HG02798 (cell line): Measurements from ENCODE around the gene ADH1B.
"Not testable (repeated sequence)": the region's sequence is repeated elsewhere in the genome, so short reads cannot be mapped to it uniquely, and the experiment has no call there.

Experiments
- ATAC-seq: cut with Tn5 transposase; IDR thresholded peaks from one replicate; pipeline ENCODE4 v1.9.1; 2021; ENCODE audit warnings: mild to moderate bottlenecking; ENCODE audit not compliant: unreplicated experiment, poor library complexity

Gene ADH1B

GRCh38 chr4:99321241-99322191 lies at the start of gene ADH1B:
TSS of gene ADH1B (minus strand) at chr4:99321401. CDS start at chr4:99321331, 70 bp downstream.
- no peak for ATAC-seq

DNA sequence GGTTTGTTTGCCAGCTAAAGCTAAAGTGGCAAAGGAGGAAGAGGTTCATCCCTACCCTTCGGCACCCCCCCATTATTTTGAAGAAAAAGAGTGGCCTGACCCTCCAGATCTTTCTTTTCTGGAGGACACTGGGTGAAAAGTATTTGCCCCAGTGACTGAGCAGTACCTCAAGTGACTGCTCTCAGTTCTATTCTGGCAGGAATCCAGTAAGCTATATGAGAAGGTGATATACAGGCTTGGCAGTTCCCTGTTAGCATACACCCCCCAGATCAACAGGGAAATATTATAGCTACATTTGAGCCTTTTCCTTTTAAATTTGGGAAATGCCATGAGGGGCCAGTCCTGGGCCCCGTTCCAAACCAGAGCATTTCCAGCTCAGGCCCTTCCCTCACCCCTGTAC lies 46.6 kb upstream of the ADH1B start:
- not testable (repeated sequence) for ATAC-seq

- no peak for ATAC-seq
Measured at GRCh38 chr4:99366491-99366890, 45.3 kb upstream of the ADH1B start.

- no peak for ATAC-seq
Measured at GRCh38 chr4:99362768-99363167, 41.6 kb upstream of the ADH1B start.

- ATAC-seq = no peak
Measured at GRCh38 chr4:99361899-99362275, 40.7 kb upstream of the ADH1B start.

DNA sequence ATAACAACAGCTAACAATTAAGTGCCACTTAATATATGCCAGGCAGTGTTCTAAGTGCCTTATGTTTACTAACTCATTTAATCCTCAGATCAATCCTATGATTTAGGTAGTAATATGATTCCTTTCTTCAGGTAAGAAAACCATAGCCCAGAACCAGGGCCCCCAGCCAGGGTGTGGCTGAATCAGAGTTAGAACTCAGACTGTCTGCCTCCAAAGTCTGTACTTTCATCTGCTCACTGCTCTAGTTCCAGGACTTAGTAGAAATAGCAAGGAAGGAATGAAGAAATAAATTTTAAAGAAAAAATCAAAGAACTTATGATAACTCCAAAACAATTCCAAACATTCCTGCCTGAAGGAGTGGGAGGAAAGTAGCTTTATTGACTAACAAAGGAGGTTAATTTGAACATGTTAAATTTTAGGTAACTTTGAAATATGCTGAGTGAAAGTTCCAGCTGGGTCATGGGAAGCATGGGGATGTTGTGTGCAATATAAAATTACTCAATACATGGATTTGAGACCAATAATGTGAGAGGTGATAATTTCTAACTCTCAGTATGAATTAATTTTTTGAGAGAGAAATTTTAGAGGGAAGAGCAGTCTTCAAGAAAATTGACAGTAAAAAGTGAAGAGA lies 40.2 kb upstream of the ADH1B start:
- no peak for ATAC-seq

DNA sequence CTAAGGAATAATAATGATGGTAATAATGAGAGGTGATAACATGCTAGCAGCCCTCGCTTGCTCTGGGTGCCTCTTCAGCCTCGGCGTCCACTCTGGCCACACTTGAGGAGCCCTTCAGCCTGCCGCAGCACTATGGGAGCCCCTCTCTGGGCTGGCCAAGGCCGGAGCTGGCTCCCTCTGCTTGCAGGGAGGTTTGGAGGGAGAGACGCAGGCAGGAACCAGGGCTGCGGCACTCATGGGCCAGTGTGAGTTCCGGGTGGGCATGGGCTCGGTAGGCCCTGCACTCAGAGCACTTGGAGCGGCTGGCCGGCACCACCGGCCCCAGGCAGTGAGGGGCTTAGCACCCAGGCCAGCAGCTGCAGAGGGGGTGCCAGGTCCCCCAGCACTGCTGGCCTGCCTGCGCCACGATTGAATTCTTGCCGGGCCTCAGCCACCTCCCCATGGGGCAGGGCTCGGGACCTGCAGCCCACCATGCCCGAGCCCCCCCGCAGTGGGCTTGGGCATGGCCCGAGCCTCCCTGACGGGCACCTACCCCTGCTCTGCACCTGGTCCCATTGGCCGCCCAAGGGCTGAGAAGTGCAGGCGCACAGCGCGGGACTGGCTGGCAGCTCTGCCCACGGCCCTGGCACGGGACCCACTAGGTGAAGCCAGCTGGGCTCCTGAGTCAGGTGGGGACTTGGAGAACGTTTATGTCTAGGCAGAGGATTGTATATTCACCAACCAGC lies 38.4 kb upstream of the ADH1B start:
- ATAC-seq = no peak

GRCh38 chr4:99357948-99358347 lies 36.7 kb upstream of the ADH1B start:
- no peak for ATAC-seq

DNA sequence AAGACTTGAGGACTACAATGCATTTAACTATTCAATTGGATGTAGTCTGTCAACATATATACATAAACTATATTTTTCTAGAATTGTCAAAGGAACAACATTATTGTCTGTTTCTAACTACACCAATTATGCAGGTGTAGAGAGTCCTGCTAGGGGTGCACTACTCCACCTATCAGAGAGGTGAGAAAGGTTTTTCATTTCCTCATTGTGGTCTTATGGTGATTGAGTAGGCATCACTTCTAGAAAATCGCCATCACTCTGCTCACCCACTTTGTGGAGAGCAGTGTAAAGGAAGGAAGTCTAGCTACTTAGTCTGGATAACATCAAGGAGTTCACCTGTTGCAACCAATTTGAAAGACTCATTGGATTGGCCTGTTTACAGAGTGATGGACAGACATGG lies 35.8 kb upstream of the ADH1B start:
- ATAC-seq = peak; percentile 72

- ATAC-seq = not testable (repeated sequence)
Measured at GRCh38 chr4:99356149-99356548, 34.9 kb upstream of the ADH1B start.

DNA sequence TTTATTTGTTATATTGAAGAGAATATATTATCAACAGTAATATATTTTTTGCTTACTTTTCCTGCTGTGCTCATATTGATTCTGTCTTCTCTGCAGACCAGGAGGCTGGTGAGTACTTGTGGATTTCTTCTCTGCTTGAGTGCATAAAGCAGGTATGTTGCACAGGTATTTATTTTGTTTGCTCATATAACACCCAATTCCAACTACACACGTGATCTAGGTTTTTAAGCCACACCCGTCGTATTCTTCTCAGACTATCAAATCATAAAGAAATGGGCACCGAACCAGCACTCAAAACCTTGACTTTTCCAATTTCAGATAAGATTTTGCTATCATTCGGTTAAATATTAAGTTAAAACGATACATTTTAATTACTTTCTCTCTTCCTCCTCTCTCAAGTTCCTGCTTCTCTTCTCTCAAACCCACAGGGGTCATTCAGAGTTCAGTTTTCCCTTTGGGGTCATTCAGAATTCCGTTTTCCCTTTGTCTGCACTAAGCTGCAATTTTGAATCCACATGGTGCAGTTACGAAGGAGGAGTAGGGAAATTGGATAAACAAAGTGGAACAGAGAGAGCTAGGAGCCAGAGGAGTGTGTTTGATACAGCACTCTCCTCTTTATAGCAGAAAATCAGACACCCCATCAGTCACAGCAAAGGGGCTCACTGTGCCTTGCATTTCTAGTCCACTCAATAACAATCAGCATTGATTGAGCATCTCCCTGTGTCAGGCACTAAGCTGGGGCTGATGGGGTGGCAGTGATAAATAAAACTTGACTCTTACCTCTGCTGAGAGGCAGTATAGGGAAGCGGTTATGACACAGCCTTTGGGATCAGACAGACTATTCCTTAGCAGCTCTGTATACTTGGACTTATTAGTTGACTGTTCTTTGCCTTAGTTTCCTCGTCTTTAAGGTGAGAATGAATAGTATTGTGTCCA lies 31.7 kb upstream of the ADH1B start, which contains the start of gene ADH1C:
ADH1C (minus strand) TSS at position 145 of the 936 bp plus-strand sequence; CDS start at position 74, 71 bp downstream.
- ATAC-seq = no peak

DNA sequence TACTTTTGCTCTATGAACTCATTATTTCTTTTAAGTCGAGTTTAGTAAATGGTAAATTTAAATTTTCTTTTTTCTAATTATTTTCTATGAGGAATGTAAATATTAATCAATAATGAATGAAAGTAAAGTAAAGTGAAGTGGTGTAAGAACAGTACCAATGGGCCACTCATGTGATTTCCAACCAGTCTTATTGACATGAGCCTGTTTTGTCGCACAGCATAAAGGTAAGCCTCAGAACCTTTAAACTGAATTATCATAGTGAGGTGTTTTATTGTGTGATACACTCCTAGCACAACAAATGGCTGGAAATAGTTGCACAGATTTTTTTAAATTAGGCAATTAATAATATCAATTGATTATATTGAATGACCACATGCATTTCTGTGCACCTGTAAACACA lies 30.3 kb upstream of the ADH1B start:
- ATAC-seq = no peak

- ATAC-seq = no peak
Measured at GRCh38 chr4:99349338-99349737, 28.1 kb upstream of the ADH1B start.

DNA sequence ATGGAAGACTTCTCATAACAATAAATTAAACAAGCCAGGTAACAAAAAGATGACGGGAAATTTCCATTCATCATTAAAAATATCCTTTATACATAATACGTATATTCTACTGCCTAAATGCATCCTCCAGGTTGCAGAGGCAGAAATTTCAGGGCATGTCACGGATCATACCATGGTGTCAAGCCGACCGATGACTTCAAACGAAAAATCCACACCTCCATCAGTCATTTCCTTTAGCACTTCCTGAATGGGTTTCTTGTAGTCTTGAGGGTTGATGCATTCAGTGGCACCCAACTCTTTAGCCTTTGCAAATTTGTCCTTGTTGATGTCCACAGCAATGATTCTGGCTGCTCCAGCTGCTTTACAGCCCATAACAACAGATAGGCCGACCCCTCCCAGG lies 21.4 kb upstream of the ADH1B start:
- ATAC-seq = not testable (repeated sequence)

DNA sequence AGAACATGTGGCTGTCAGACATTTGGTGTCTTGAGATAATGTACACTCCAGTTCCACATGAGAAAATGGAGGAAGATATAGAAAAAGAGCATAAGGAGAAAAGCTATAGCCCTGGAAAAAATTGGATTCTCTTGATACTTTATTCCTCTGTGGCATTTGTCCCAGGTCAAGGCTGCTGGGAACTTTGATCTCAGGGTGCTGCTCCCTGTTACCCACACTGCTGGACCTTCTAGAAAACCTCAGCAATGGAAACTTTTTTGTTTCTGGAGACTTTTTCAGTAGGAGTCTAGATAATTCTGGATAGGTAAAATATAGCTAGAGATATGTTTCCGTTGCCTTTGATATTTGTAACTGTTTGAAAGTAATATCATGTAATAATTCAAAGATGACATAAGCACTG lies 20.2 kb upstream of the ADH1B start:
- no peak for ATAC-seq

- no peak for ATAC-seq
Measured at GRCh38 chr4:99339172-99339571, 18.0 kb upstream of the ADH1B start.

- no peak for ATAC-seq
Measured at GRCh38 chr4:99336553-99336952, 15.4 kb upstream of the ADH1B start.

GRCh38 chr4:99334880-99335279 lies 13.7 kb upstream of the ADH1B start:
- no peak for ATAC-seq

DNA sequence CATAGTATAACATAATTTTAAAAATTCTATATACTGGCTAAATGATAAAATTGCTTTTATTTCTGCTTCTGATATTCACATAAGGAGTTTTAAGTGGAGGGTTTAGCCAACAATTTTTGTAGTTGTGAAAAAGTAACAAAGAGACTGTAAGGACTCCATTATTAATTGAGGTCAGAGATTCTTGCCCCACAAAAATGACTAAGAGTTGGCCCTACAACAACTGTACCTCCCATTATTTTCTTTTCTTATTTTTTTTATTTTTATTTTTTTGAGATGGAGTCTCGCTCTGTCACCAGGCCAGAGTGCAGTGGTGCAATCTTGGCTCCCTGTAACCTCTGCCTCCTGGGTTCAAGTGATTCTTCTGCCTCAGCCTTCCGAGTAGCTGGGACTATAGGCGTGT lies 9.4 kb upstream of the ADH1B start:
- ATAC-seq = no peak

GRCh38 chr4:99329876-99330275 lies 8.7 kb upstream of the ADH1B start:
- no peak for ATAC-seq
